ENCODE data around the gene INPP4A. TPM values are rescaled to one million over a fixed set of nuclear protein-coding genes. Genes with fewer than 3 reads are reported as not detected.

INPP4A gene
- total and polyA plus RNA-seq, 7 donors = 1.8 to 49.9 (median 30.4) TPM

DNA sequence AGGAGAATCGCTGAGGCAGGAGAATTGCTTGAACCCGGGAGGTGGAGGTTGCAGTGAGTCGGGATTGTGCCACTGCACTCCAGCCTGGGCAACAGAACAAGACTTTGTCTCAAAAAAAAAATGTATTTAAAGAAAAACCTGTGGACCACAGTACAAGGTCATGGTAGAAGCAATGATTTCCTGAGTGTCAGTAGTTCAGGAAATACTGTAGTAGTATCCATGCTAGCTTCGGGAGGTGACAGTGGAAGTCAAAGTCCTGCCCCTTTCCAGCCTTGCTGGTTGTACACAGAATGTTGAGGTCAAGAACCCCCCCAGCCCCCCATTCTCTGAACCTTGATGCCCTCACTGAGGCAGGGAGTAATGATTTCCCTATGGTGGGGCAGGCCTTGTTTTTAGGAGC lies 56.6 kb downstream of the INPP4A start:
- peaks cover 0 to 60% (median 57%) of the 10 kb centered on the region in 4 donors for H3K4me1 ChIP-seq
- H3K36me3 ChIP-seq = no peaks in the 10 kb centered on the region
- intact Hi-C loops (cut with DNase I) = loop anchor here (5.0 kb wide), 1 partner anchor 44 kb away; no protein-coding TSS in a partner anchor
- peak; percentile 13 for DNase-seq
- WGBS, 2 donors = 94 to 98% methylated on average over 4 of the region's 4 CpGs
- no peaks in the 10 kb centered on the region for H3K27me3 ChIP-seq
- H3K27ac ChIP-seq = peak overlapping the region in 2 of 4 donors; percentile 70 to 82
- H3K4me3 ChIP-seq = no peak overlapping the region
- H3K9me3 ChIP-seq = peaks cover 0 to 8% (median 0%) of the 10 kb centered on the region in 4 donors
- TF ChIP-seq POLR2AphosphoS5 (IDR thresholded peaks at IDR 0.05) = no peak

DNA sequence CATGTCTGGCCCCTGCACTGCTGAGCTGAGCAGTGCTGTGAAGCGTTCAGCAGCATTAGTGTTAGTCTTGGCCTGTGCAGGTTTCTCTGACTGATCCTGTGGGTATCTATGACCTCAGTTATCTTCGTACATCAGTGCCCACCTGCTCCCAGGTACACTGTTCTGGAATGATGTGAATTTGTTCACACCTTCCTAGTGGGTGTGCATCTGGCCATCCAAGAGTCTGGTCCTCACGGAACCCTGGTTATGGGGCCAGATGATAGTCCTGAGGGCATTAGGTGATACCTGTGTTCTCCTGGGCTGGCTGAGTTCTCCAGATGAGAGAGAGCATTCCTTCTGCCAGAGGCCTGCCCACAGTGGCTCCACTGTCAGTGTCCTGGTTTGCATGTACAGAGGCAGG lies 57.2 kb downstream of the INPP4A start:
- Histone ChIP-seq H3K9me3 (peaks cover 0 to 4% (median 0%) of the 10 kb centered on the region in 4 donors), H3K4me1 (peaks cover 0 to 67% (median 63%) of the 10 kb centered on the region in 4 donors), H3K27me3 (no peaks in the 10 kb centered on the region), H3K36me3 (no peaks in the 10 kb centered on the region), H3K27ac (peak overlapping the region in 3 of 4 donors; percentile 39 to 82 (median 70)), H3K4me3 (no peak overlapping the region)
- DNase-seq = peak; percentile 54
- intact Hi-C loops (cut with DNase I) = loop anchor here (5.0 kb wide), 1 partner anchor 45 kb away; no protein-coding TSS in a partner anchor
- WGBS, 2 donors = 99% methylated on average over 3 of the region's 3 CpGs
- TF ChIP-seq EP300 (IDR thresholded peaks at IDR 0.05) (no peak), POLR2A (IDR thresholded peaks at IDR 0.05) (no peak), POLR2AphosphoS5 (IDR thresholded peaks at IDR 0.05) (no peak)
- TF ChIP-seq, protein P1, sequence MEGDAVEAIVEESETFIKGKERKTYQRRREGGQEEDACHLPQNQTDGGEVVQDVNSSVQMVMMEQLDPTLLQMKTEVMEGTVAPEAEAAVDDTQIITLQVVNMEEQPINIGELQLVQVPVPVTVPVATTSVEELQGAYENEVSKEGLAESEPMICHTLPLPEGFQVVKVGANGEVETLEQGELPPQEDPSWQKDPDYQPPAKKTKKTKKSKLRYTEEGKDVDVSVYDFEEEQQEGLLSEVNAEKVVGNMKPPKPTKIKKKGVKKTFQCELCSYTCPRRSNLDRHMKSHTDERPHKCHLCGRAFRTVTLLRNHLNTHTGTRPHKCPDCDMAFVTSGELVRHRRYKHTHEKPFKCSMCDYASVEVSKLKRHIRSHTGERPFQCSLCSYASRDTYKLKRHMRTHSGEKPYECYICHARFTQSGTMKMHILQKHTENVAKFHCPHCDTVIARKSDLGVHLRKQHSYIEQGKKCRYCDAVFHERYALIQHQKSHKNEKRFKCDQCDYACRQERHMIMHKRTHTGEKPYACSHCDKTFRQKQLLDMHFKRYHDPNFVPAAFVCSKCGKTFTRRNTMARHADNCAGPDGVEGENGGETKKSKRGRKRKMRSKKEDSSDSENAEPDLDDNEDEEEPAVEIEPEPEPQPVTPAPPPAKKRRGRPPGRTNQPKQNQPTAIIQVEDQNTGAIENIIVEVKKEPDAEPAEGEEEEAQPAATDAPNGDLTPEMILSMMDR (IDR thresholded peaks at IDR 0.05) = no peak

DNA sequence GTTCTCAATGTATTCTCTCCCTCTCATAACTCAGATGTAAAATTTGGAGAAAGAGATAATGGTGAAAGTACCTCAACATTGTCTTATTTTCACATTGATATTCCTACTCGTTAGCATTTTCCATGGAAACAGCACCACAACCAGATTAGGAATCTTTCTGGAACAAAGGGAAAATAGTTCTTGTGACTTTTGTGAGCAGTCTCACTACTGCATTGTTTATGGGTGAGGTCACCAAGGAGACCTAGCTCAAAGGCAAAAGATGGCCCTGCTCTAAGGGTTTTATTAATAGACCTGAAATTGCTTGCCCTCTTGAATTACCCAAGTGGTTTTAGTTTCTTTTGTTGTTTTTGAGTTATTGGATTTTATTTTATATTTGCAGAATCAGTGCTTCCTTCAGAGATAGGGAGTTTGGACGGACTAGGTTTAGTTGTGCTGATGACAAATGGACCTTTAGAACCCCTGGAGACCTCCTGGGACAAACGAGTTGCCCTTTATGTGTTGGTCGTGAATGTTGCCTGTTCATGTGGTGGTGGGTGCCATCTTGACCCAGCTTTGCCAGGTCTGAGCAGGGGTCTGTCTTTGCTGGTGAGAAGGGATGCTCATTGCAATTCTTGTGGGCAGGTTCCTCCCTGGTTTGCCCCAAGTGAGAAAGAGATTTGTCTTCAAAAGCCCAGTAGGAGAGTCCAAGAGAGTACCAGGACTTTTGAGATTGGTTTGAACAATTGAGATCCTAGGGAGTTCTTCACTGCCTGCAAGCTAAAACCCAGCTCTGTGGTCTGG lies 58.1 kb downstream of the INPP4A start:
- no peak for TF ChIP-seq EP300 (IDR thresholded peaks at IDR 0.05)
- TF ChIP-seq, protein P1 (IDR thresholded peaks at IDR 0.05) = no peak
- TF ChIP-seq POLR2A (IDR thresholded peaks at IDR 0.05) = no peak
- TF ChIP-seq POLR2AphosphoS5 (IDR thresholded peaks at IDR 0.05) = no peak
- Histone ChIP-seq H3K4me1 (peaks cover 0 to 73% (median 70%) of the 10 kb centered on the region in 4 donors), H3K4me3 (no peak overlapping the region), H3K9me3 (no peaks in the 10 kb centered on the region), H3K27me3 (no peaks in the 10 kb centered on the region), H3K27ac (peak overlapping the region; percentile 39 to 82 (median 68)), H3K36me3 (no peaks in the 10 kb centered on the region)
- 91% methylated on average over 4 of the region's 4 CpGs for WGBS, 2 donors
- intact Hi-C loops (cut with DNase I) = loop anchor here (5.0 kb wide), 1 partner anchor 45 kb away; no protein-coding TSS in a partner anchor
- DNase-seq = peak; percentile 20

DNA sequence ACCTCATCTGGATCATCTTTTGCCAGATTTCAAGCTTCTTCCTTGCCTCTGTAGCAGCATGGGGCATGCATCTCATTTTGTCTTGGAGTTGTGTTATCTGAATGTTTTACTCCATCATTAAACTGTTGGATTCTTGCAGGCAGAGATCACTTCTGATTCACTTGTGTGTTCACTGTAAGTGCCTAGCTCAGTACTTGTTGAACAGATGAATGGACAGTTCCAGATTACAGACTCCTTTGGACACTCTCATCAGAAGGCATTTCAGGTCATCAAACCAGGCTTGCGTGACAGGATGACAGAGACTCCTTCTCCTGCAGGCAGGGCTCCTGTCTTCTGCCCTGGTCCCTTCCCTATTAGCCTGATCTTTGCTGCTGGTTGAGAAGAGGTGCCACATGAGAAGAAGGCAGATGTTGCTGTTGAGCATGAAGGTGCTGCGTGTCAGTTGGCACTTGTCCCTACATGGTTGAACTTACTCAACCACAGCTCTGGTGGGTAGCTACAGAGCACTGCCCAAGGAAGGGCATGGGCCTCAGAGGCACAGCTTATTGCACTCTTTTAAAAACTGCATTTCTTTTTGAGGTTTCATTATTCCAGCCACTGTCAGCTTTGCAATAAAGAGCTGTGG lies 58.9 kb downstream of the INPP4A start:
- Histone ChIP-seq H3K4me1 (peaks cover 0 to 77% (median 75%) of the 10 kb centered on the region in 4 donors), H3K27ac (peak overlapping the region; percentile 66 to 82 (median 70)), H3K36me3 (no peaks in the 10 kb centered on the region), H3K4me3 (no peak overlapping the region), H3K27me3 (no peaks in the 10 kb centered on the region), H3K9me3 (no peaks in the 10 kb centered on the region)
- peak; percentile 43 for DNase-seq
- WGBS, 2 donors = 80 to 92% methylated on average over 2 of the region's 2 CpGs
- TF ChIP-seq POLR2A (IDR thresholded peaks at IDR 0.05) = no peak
- TF ChIP-seq POLR2AphosphoS5 (IDR thresholded peaks at IDR 0.05) = no peak
- TF ChIP-seq EP300 (IDR thresholded peaks at IDR 0.05) = no peak
- TF ChIP-seq, protein P1 (IDR thresholded peaks at IDR 0.05) = no peak
- intact Hi-C loops (cut with DNase I) = loop anchor here (5.0 kb wide), 1 partner anchor 46 kb away; no protein-coding TSS in a partner anchor

Data from sigmoid colon (tissue), 7 donors.